T47D (cell line): ENCODE results near the gene POLD1.
"Not testable (repeated sequence)": the region's sequence is repeated elsewhere in the genome, so short reads cannot be mapped to it uniquely, and the experiment has no call there.

ENCODE experiments used
- DNase-seq, 2 experiments: peaks; one replicate each; pipeline versions ENCODE4 v3.0.0 to v3.0.0-alpha.2; 2011 to 2012; ENCODE audit warnings: low read depth in 1 of 2, low spot score in 1 of 2
- JUND ChIP-seq: IDR thresholded peaks from 2 replicates; pipeline ENCODE4 v1.6.1; 2012; ENCODE audit warnings: low read depth
- in situ Hi-C: cut with HindIII; loops from 2 replicates; pipeline ENCODE4 v1.10.0; 2016; ENCODE audit warnings: low sequenced_read_pairs, low pct_unique_long_range_greater_than_20kb

Gene POLD1

DNA sequence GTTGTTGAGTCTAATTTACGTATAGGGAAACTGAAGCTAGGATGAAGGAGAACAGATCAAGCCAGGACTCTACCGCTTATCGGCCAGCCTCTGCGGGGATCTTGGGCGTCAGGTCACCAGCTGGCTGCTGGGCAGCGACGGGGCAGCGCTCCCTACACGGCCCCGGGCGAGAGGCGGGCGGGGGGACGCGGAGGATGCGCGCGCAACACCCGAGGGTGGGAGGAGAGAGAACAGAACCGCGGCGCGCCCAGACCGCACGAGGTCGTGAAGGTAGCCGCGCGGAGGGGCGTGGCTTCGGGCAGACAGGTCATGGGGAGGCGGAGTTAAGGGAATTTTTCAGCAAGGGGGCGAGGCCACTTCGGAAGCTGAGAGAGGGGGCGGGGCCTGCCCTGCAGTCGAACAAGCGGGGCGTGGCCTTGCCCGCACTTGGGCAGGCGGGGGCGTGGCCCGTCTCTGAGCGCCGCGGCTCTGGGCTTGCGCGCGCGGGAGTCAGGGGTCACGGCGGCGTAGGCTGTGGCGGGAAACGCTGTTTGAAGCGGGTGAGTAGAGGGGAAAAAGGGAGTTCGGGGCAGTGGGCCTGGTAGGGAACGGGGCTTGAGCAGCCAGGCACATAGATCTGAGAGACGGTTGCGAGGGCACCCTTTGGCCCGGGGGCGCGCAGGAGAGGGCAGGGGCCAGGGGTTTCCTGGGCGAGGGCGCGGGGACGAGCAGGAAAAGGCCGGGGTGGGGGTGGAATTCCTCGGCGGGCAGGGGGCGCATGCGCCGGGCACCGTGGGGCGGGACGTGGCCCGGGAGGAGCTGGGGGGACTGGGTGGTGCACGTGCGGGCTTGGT, at the start of gene POLD1:
Gene POLD1, plus strand, starts transcription at position 496 of the 833 bp plus-strand sequence. CDS start 14,505 bp downstream, outside the sequence.
- in situ Hi-C loops, result no loop called here
- TF ChIP-seq JUND, result no peak
- peak; percentile 93 to 96 for DNase-seq

DNA sequence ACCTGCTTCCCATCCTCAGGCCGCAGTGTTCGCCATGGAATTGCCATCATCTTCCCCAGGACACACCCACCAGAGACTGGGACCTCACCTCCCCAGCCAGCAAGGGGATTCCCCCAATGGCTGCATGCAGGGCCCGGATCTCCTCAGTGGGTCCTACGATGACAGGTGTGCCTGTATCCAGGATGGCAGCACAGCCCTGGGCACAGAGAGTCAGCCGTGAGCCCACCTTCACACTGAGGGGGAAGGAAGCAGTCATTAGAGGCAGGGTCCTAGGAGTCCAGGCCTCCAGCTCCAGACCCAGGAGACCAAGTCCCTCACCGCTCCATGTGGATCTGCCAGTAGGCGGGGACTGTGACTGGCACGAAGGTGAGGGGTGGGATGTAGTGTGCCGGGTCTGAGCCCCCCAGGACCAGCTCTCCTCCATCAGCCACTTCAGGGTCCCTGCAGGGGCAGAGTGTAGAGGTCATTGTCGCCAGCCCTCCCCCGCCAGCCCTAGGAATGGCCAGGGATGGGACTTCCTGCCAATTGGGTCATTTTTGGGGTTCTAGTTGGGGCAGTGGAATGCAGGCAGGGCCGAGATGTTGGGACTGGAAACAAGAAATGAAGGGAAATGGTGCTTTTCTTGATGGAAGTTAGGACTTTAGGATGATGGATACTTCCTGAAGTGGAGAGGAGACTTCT, 49.3 kb upstream of the POLD1 start:
- no peak for DNase-seq
- in situ Hi-C loops, result no loop called here
- TF ChIP-seq JUND, result no peak

- in situ Hi-C loops, DNase-seq: not testable (repeated sequence)
Measured at GRCh38 chr19:50337031-50337430, 47.1 kb upstream of the POLD1 start.

DNA sequence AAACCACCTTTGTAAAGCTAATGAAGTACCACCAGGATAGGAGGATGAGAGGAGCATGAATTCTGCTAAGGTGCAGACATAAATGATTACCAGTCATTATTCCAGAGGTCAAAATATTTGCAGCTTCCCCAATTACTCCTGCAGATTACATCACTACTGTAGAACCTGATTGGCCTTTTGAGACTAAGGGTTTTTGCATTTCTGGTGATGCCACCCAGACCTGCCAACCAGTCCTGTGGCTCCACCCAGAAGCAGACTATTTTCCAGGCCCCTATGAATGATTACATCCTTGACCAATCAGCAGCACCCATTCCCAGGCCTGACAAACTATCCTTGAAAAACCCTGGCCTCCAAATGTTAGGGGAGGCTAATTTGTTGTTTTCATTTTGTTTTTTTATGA, 43.8 kb upstream of the POLD1 start:
- in situ Hi-C loops, result no loop called here
- DNase-seq, result no peak
- TF ChIP-seq JUND, result no peak

- in situ Hi-C loops, result no loop called here
- TF ChIP-seq JUND, result no peak
- no peak for DNase-seq
Measured at GRCh38 chr19:50341091-50341564, 43.0 kb upstream of the POLD1 start.

GRCh38 chr19:50344661-50345318, 39.4 kb upstream of the POLD1 start:
- in situ Hi-C loops, result no loop called here
- TF ChIP-seq JUND, result no peak
- no peak for DNase-seq

DNA sequence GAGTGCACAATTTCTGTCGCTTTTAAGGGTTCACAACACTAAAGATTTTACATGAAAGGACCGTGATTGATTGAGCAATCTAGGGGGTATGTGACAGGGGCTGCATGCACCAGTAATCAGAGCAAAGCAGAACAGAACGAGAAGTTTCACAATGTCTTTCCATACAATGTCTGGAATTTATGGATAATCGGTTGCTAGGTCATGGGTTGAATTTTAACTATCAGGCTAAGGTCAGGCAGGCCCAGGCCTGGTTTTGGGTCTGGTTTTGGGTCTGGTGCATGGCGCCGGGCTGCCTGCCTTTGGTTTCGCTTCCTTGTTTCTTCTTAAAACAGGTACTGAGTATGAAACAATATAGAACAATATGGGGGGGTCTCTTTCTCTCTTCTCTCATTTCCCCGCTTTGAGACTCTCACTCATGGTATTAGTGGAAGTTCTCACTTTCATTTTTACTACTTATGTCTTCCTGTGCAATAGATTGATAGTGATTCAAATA, 37.0 kb upstream of the POLD1 start:
- DNase-seq, in situ Hi-C loops: not testable (repeated sequence)

DNA sequence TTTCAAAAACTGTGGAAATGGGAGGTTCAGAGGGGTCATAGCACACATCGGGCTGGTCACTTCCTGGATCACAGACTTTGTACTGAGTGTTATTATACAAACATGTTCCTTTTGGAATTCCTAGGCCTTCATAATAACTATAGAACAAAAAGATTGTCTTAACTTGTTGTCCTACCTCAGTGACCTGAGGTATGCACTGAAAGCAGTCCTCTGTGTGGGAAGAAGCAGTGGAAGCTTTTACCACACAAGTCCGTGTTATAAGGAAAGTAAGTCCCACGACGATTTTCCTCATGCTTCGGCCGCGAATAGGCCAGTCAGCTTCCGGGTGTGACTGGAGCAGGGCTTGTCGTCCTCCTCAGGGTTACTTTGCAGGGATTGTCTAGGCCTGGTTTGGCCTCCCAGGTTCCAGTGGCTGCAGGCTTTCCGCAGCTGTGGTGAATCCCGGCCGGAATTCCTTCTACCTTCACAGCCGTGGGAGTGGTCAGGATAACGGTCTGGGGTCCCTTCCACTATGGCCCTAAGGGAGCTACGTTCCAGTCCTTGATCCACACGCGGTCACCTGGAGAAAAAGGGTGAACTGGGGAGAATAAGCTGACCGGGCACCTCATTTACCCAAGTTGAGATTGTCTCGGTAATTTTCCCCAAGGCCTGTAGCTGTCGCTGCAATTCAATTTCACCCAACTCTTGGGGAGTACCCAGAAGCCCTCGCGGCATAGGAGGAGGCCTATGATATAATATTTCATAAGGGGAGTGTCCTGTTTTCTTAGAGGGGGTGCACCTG, 34.7 kb upstream of the POLD1 start:
- no peak for TF ChIP-seq JUND
- in situ Hi-C loops, result no loop called here
- DNase-seq, result no peak

- no peak for DNase-seq
- no peak for TF ChIP-seq JUND
- in situ Hi-C loops, result no loop called here
Measured at GRCh38 chr19:50352242-50352641, 31.9 kb upstream of the POLD1 start.

DNA sequence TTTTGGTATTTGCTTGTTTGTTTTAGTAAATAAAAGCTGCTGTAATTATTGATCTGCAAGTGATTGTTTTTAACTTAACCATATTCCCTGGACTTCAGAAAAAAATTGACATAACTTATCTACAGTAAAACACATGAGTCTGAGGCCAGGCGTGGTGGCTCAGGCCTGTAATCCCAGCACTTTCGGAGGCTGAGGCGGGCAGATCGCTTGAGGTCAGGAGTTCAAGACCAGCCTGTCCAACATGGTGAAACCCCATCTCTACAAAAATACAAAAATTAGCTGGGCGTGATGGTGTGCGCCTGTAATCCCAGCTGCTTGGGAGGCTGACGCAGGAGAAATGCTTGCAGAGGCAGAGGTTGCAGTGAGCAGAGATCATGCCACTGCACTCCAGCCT, 30.7 kb upstream of the POLD1 start:
- DNase-seq, in situ Hi-C loops: not testable (repeated sequence)

GRCh38 chr19:50356691-50357177, 27.4 kb upstream of the POLD1 start:
- in situ Hi-C loops, result no loop called here

More at GRCh38 chr19:50356691-50357177, 27.4 kb upstream of the POLD1 start:
- TF ChIP-seq JUND, result no peak
- DNase-seq, result no peak
